ENCODE data around the gene ERC2. TPM values are rescaled to one million over a fixed set of nuclear protein-coding genes. Genes with fewer than 3 reads are reported as not detected.
A peak's percentile ranks its signal among the peaks of the same experiment; 100 is the strongest.

ERC2 gene
- polyA plus RNA-seq, 1 experiment, result 0.07 TPM

GRCh38 chr3:55558316-55558715 lies 910.0 kb downstream of the ERC2 start:
- Histone ChIP-seq H3K27me3 (ENCODE audit: control insufficient read depth, insufficient read depth, low read length) (peaks cover 2% of the 10 kb centered on the region; the same call in 1 of the 2 replicates), H3K36me3 (ENCODE audit: control insufficient read depth, insufficient read depth, low read length) (no peaks in the 10 kb centered on the region), H3K4me3 (ENCODE audit: low read depth, low read length) (no peak overlapping the region)
- CTCF ChIA-PET, result interaction anchor here (1.0 kb wide), 1 partner anchor 37 kb away, joined by 3 read pairs; no protein-coding TSS in a partner anchor
- DNase-seq (ENCODE audit: low read depth), result peak; percentile 21
- POLR2A ChIA-PET, result no interaction called here
- TF ChIP-seq, protein P1, sequence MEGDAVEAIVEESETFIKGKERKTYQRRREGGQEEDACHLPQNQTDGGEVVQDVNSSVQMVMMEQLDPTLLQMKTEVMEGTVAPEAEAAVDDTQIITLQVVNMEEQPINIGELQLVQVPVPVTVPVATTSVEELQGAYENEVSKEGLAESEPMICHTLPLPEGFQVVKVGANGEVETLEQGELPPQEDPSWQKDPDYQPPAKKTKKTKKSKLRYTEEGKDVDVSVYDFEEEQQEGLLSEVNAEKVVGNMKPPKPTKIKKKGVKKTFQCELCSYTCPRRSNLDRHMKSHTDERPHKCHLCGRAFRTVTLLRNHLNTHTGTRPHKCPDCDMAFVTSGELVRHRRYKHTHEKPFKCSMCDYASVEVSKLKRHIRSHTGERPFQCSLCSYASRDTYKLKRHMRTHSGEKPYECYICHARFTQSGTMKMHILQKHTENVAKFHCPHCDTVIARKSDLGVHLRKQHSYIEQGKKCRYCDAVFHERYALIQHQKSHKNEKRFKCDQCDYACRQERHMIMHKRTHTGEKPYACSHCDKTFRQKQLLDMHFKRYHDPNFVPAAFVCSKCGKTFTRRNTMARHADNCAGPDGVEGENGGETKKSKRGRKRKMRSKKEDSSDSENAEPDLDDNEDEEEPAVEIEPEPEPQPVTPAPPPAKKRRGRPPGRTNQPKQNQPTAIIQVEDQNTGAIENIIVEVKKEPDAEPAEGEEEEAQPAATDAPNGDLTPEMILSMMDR (IDR thresholded peaks at IDR 0.05; ENCODE audit: insufficient read depth, low read depth, low read length), result no peak

GRCh38 chr3:55557549-55557948 lies 910.7 kb downstream of the ERC2 start:
- Histone ChIP-seq H3K27me3 (ENCODE audit: control insufficient read depth, insufficient read depth, low read length) (peaks cover 2% of the 10 kb centered on the region; the same call in 1 of the 2 replicates), H3K4me3 (ENCODE audit: low read depth, low read length) (no peak overlapping the region), H3K36me3 (ENCODE audit: control insufficient read depth, insufficient read depth, low read length) (no peaks in the 10 kb centered on the region)
- no peak for DNase-seq (ENCODE audit: low read depth)
- TF ChIP-seq, protein P1 (IDR thresholded peaks at IDR 0.05; ENCODE audit: insufficient read depth, low read depth, low read length), result no peak
- CTCF ChIA-PET, result no interaction called here
- POLR2A ChIA-PET, result no interaction called here

GRCh38 chr3:55556619-55557537 lies 911.4 kb downstream of the ERC2 start:
- H3K27me3 ChIP-seq (ENCODE audit: control insufficient read depth, insufficient read depth, low read length), result peaks cover 2% of the 10 kb centered on the region; the same call in 1 of the 2 replicates
- ChIA-PET POLR2A (no interaction called here), CTCF (interaction anchor here (1.2 to 1.4 kb wide), 2 partner anchors 20 to 23 kb away, joined by 3 to 4 read pairs; no protein-coding TSS in a partner anchor)
- H3K36me3 ChIP-seq (ENCODE audit: control insufficient read depth, insufficient read depth, low read length), result no peaks in the 10 kb centered on the region
- no peak for DNase-seq (ENCODE audit: low read depth)
- TF ChIP-seq, protein P1 (IDR thresholded peaks at IDR 0.05; ENCODE audit: insufficient read depth, low read depth, low read length), result no peak
- no peak overlapping the region for H3K4me3 ChIP-seq (ENCODE audit: low read depth, low read length)

DNA sequence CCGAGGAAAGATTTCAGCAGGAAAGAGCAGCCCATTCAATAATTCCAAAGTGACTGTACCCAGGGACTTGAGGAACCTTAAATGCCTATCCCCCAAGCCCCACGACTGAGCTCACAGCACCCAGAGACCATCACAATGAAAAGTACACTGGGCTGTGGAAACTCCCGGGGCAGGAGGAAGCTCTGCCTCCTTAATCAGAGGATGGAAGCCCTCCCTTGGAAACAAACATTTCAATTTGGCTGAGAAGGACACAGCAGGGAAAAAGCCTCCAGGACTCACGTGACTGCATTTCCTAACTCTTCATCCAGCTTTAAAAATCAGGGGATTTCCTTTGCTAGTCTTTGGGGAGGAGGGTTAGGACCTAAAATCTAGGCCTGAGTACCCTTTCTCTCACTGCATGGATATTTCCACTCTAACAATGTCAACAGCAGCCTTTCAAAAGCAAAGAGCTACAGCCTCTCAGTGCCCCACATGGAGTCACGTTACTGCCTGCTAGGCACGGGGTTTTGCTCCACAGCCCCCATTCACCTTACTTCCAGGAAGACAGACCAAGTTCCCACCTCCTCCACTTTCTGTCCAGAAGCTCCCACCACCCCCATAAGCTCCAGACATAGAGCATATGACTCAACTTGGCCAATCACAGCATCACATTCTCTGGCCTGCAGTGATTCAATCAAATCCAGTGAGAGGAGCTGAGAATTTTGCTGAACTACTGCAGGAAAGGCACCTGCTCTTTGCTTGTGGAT lies 912.2 kb downstream of the ERC2 start:
- H3K4me3 ChIP-seq (ENCODE audit: low read depth, low read length), result no peak overlapping the region

More for the DNA sequence above, 912.2 kb downstream of the ERC2 start:
- H3K36me3 ChIP-seq (ENCODE audit: control insufficient read depth, insufficient read depth, low read length), result no peaks in the 10 kb centered on the region
- ChIA-PET POLR2A (no interaction called here), CTCF (interaction anchor here (0.7 to 1.4 kb wide), 3 partner anchors 20 to 450 kb away, joined by 3 to 4 read pairs (median 3); no protein-coding TSS in a partner anchor)
- TF ChIP-seq, protein P1 (IDR thresholded peaks at IDR 0.05; ENCODE audit: insufficient read depth, low read depth, low read length), result no peak
- no peak for DNase-seq (ENCODE audit: low read depth)
- H3K27me3 ChIP-seq (ENCODE audit: control insufficient read depth, insufficient read depth, low read length), result peaks cover 2% of the 10 kb centered on the region; the same call in 1 of the 2 replicates
